ENCODE data around the gene GXYLT1. TPM values are rescaled to one million over a fixed set of nuclear protein-coding genes. Genes with fewer than 3 reads are reported as not detected.

Gene GXYLT1
- total and polyA plus RNA-seq, 9 donors, result 3.8 to 15.4 (median 11.7) TPM

GRCh38 chr12:42187799-42188198 lies 43.1 kb upstream of the GXYLT1 start:
- TF ChIP-seq CTCF (IDR thresholded peaks at IDR 0.05) (no peak), EP300 (IDR thresholded peaks at IDR 0.05) (no peak), POLR2A (IDR thresholded peaks at IDR 0.05) (no peak)
- peaks cover 2% of the 10 kb centered on the region for H3K27me3 ChIP-seq
- H3K4me1 ChIP-seq (ENCODE audit: insufficient read depth), result no peaks in the 10 kb centered on the region
- H3K9me3 ChIP-seq, result no peaks in the 10 kb centered on the region
- no peak for DNase-seq
- intact Hi-C loops (cut with DNase I), result no loop called here
- no peak overlapping the region for H3K27ac ChIP-seq
- H3K36me3 ChIP-seq, result no peaks in the 10 kb centered on the region
- H3K4me3 ChIP-seq, result no peak overlapping the region
- WGBS, 3 donors, result 46 to 87% (median 83%) methylated on average over 2 of the region's 2 CpGs

- no peak for DNase-seq
- TF ChIP-seq EP300 (IDR thresholded peaks at IDR 0.05) (no peak), POLR2A (IDR thresholded peaks at IDR 0.05) (no peak), CTCF (IDR thresholded peaks at IDR 0.05) (no peak)
- Histone ChIP-seq H3K27me3 (peaks cover 2% of the 10 kb centered on the region), H3K36me3 (no peaks in the 10 kb centered on the region), H3K27ac (no peak overlapping the region), H3K4me3 (no peak overlapping the region), H3K9me3 (no peaks in the 10 kb centered on the region), H3K4me1 (ENCODE audit: insufficient read depth) (no peaks in the 10 kb centered on the region)
- intact Hi-C loops (cut with DNase I), result no loop called here
- WGBS, 3 donors, result 79 to 87% (median 82%) methylated on average over 2 of the region's 2 CpGs
Observed at GRCh38 chr12:42186793-42187192, 42.1 kb upstream of the GXYLT1 start.

GRCh38 chr12:42182394-42182793 lies 37.7 kb upstream of the GXYLT1 start:
- no peaks in the 10 kb centered on the region for H3K4me1 ChIP-seq (ENCODE audit: insufficient read depth)
- no peaks in the 10 kb centered on the region for H3K9me3 ChIP-seq
- no peaks in the 10 kb centered on the region for H3K36me3 ChIP-seq
- no peak for DNase-seq
- TF ChIP-seq POLR2A (IDR thresholded peaks at IDR 0.05), result no peak
- no peak for TF ChIP-seq CTCF (IDR thresholded peaks at IDR 0.05)
- TF ChIP-seq EP300 (IDR thresholded peaks at IDR 0.05), result no peak
- WGBS, 3 donors, result 65 to 75% (median 66%) methylated on average over 2 of the region's 2 CpGs
- intact Hi-C loops (cut with DNase I), result no loop called here
- H3K4me3 ChIP-seq, result no peak overlapping the region
- H3K27ac ChIP-seq, result no peak overlapping the region
- H3K27me3 ChIP-seq, result no peaks in the 10 kb centered on the region

- Histone ChIP-seq H3K4me3 (no peak overlapping the region), H3K36me3 (no peaks in the 10 kb centered on the region), H3K27me3 (no peaks in the 10 kb centered on the region), H3K4me1 (ENCODE audit: insufficient read depth) (no peaks in the 10 kb centered on the region), H3K27ac (no peak overlapping the region), H3K9me3 (no peaks in the 10 kb centered on the region)
- intact Hi-C loops (cut with DNase I), result no loop called here
- WGBS, 3 donors, result 87 to 92% (median 88%) methylated on average over 2 of the region's 2 CpGs
- TF ChIP-seq EP300 (IDR thresholded peaks at IDR 0.05), result no peak
- TF ChIP-seq POLR2A (IDR thresholded peaks at IDR 0.05), result no peak
- no peak for TF ChIP-seq CTCF (IDR thresholded peaks at IDR 0.05)
- DNase-seq, result no peak
Observed at GRCh38 chr12:42180990-42181596, 36.4 kb upstream of the GXYLT1 start.

All from ovary (tissue), 9 donors.